ENCODE data around the gene OR6B1. TPM values are rescaled to one million over a fixed set of nuclear protein-coding genes. Genes with fewer than 3 reads are reported as not detected.

The OR6B1 gene
- polyA plus RNA-seq, 1 donor from 2014 or later, result not detected

DNA sequence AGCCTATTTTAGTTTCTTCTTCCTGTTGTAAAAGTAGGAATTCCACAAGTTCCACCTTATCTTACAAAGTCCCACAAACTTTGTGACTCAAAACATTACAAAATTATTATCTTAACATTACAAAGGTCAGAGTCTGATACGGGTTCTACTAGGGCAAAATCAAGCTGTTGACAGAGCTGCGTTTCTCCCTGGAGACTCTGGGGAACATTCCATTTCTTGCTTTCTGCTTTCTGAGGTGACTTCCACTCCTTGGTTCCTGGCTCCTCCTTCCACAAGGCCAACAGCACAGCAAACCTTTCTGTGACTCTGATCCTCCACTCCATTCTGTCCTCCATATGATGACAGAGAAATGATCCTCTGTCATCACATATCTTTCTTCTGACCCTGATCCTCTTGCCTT, 34.8 kb upstream of the OR6B1 start:
- Histone ChIP-seq H3K27ac (ENCODE audit: low read length) (no peak overlapping the region), H2AFZ (ENCODE audit: low read depth, low read length) (no peak overlapping the region), H3F3A (ENCODE audit: insufficient read depth, low read length, poor library complexity, severe bottlenecking) (no peaks in the 10 kb centered on the region), H3K9me2 (ENCODE audit: insufficient read depth, low read length) (no peaks in the 10 kb centered on the region), H4K20me1 (ENCODE audit: insufficient read depth) (no peaks in the 10 kb centered on the region), H3K4me3 (ENCODE audit: low read length) (no peak overlapping the region), H3K36me3 (ENCODE audit: insufficient read depth, low read length) (no peaks in the 10 kb centered on the region), H3K9ac (ENCODE audit: low read length) (no peak overlapping the region), H3K79me2 (replicated peaks; ENCODE audit: insufficient read depth, low read length) (no peaks in the 10 kb centered on the region), H3K27me3 (ENCODE audit: insufficient read depth, low read depth, low read length) (no peaks in the 10 kb centered on the region), H3K9me3 (ENCODE audit: low read length) (no peaks in the 10 kb centered on the region), H3K4me2 (ENCODE audit: low read length) (no peak overlapping the region)
- TF ChIP-seq TAF1 (IDR thresholded peaks at IDR 0.05; ENCODE audit: low read depth) (no peak), MXI1 (conservative IDR thresholded peaks at IDR 0.05; ENCODE audit: poor library complexity, severe bottlenecking) (no peak), EP300 (conservative IDR thresholded peaks at IDR 0.05; ENCODE audit: poor library complexity, severe bottlenecking) (no peak)
- TF ChIP-seq, protein P1, sequence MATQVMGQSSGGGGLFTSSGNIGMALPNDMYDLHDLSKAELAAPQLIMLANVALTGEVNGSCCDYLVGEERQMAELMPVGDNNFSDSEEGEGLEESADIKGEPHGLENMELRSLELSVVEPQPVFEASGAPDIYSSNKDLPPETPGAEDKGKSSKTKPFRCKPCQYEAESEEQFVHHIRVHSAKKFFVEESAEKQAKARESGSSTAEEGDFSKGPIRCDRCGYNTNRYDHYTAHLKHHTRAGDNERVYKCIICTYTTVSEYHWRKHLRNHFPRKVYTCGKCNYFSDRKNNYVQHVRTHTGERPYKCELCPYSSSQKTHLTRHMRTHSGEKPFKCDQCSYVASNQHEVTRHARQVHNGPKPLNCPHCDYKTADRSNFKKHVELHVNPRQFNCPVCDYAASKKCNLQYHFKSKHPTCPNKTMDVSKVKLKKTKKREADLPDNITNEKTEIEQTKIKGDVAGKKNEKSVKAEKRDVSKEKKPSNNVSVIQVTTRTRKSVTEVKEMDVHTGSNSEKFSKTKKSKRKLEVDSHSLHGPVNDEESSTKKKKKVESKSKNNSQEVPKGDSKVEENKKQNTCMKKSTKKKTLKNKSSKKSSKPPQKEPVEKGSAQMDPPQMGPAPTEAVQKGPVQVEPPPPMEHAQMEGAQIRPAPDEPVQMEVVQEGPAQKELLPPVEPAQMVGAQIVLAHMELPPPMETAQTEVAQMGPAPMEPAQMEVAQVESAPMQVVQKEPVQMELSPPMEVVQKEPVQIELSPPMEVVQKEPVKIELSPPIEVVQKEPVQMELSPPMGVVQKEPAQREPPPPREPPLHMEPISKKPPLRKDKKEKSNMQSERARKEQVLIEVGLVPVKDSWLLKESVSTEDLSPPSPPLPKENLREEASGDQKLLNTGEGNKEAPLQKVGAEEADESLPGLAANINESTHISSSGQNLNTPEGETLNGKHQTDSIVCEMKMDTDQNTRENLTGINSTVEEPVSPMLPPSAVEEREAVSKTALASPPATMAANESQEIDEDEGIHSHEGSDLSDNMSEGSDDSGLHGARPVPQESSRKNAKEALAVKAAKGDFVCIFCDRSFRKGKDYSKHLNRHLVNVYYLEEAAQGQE (IDR thresholded peaks at IDR 0.05; ENCODE audit: borderline replicate concordance), result no peak

DNA sequence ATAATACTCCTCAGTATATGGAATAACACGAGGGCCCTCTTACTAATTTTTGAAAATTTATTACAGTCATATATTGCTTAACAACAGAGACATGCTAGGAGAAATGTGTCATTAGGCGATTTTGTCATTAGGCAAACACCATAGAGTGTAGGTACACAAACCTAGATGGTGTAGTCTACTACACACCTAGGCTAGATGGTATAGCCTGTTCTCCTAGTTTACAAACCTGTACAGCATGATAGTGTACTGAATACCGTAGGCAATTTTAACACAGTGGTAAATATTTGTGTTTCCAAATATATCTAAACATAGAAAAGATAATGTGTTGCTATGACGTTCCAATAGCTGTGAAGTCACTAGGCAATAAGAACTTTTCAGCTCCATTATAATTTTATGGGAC, 32.7 kb upstream of the OR6B1 start:
- Histone ChIP-seq H2AFZ (ENCODE audit: low read depth, low read length) (no peak overlapping the region), H3K9me3 (ENCODE audit: low read length) (no peaks in the 10 kb centered on the region), H3K9ac (ENCODE audit: low read length) (no peak overlapping the region), H3K9me2 (ENCODE audit: insufficient read depth, low read length) (no peaks in the 10 kb centered on the region), H3K4me3 (ENCODE audit: low read length) (no peak overlapping the region), H3K79me2 (replicated peaks; ENCODE audit: insufficient read depth, low read length) (no peaks in the 10 kb centered on the region), H3F3A (ENCODE audit: insufficient read depth, low read length, poor library complexity, severe bottlenecking) (no peaks in the 10 kb centered on the region), H3K27ac (ENCODE audit: low read length) (no peak overlapping the region), H3K27me3 (ENCODE audit: insufficient read depth, low read depth, low read length) (no peaks in the 10 kb centered on the region), H3K36me3 (ENCODE audit: insufficient read depth, low read length) (no peaks in the 10 kb centered on the region), H4K20me1 (ENCODE audit: insufficient read depth) (no peaks in the 10 kb centered on the region), H3K4me2 (ENCODE audit: low read length) (no peak overlapping the region)
- TF ChIP-seq POLR2AphosphoS5 (IDR thresholded peaks at IDR 0.05), result no peak
- TF ChIP-seq, protein P1 (IDR thresholded peaks at IDR 0.05; ENCODE audit: borderline replicate concordance), result no peak
- no peak for TF ChIP-seq MXI1 (conservative IDR thresholded peaks at IDR 0.05; ENCODE audit: poor library complexity, severe bottlenecking)
- no peak for TF ChIP-seq EP300 (conservative IDR thresholded peaks at IDR 0.05; ENCODE audit: poor library complexity, severe bottlenecking)
- no peak for TF ChIP-seq SMC3 (conservative IDR thresholded peaks at IDR 0.05; ENCODE audit: poor library complexity)
- TF ChIP-seq EZH2 (IDR thresholded peaks at IDR 0.05; ENCODE audit: borderline replicate concordance, insufficient read depth, low read length, poor library complexity, severe bottlenecking), result no peak
- no peak for TF ChIP-seq RAD21 (conservative IDR thresholded peaks at IDR 0.05)
- TF ChIP-seq TAF1 (IDR thresholded peaks at IDR 0.05; ENCODE audit: low read depth), result no peak
- TF ChIP-seq, protein P2, sequence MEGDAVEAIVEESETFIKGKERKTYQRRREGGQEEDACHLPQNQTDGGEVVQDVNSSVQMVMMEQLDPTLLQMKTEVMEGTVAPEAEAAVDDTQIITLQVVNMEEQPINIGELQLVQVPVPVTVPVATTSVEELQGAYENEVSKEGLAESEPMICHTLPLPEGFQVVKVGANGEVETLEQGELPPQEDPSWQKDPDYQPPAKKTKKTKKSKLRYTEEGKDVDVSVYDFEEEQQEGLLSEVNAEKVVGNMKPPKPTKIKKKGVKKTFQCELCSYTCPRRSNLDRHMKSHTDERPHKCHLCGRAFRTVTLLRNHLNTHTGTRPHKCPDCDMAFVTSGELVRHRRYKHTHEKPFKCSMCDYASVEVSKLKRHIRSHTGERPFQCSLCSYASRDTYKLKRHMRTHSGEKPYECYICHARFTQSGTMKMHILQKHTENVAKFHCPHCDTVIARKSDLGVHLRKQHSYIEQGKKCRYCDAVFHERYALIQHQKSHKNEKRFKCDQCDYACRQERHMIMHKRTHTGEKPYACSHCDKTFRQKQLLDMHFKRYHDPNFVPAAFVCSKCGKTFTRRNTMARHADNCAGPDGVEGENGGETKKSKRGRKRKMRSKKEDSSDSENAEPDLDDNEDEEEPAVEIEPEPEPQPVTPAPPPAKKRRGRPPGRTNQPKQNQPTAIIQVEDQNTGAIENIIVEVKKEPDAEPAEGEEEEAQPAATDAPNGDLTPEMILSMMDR (IDR thresholded peaks at IDR 0.05; ENCODE audit: poor library complexity, severe bottlenecking), result no peak

Data from neural cell (in vitro differentiated cells).